SK-N-SH (cell line): ENCODE measurements around the gene CETP. TPM values are rescaled to one million over a fixed set of nuclear protein-coding genes. Genes with fewer than 3 reads are reported as not detected.

Experiments
- CTCF ChIA-PET: fragments of 300-600, 350-600 bp; formaldehyde crosslinking; extraction: SDS; loops from one replicate; lab custom pipeline; 2021; lab: Yijun Ruan, JAX
- POLR2A ChIA-PET: fragments of 350-600 bp; sonication (Branson Sonifier 250); formaldehyde crosslinking; extraction: SDS; loops from one replicate; lab custom pipeline; 2020; ENCODE audit warnings: antibody characterized with exemption, inconsistent platforms; lab: Yijun Ruan, JAX
- DNase-seq: peaks from one replicate; pipeline ENCODE4 v3.0.0; 2012
- H2AFZ ChIP-seq: fragments of 200-600 bp; sonication (generic); 2 replicates; pipeline ENCODE4 v1.8.1; 2016; ENCODE audit warnings: antibody characterized with exemption, mild to moderate bottlenecking, low read depth
- H3F3A ChIP-seq: fragments of 200-600 bp; sonication (generic); replicated peaks from 2 replicates; pipeline ENCODE3; 2016; ENCODE audit warnings: antibody characterized with exemption, mild to moderate bottlenecking; ENCODE audit not compliant: insufficient read depth
- H3K27ac ChIP-seq, 2 experiments: fragments of 200-500 bp in 1 of 2; fragments of 200-600 bp in 1 of 2; sonication (Bioruptor generic) in 1 of 2; sonication (generic), shearing (Covaris generic) in 1 of 2; 2 replicates each; pipeline versions ENCODE4 v1.5.1 to v1.6.1; 2014 to 2016; ENCODE audit warnings: low read depth in 2 of 2, inconsistent platforms in 1 of 2, low read length in 1 of 2, mild to moderate bottlenecking in 1 of 2, mixed read lengths in 1 of 2
- H3K27me3 ChIP-seq: fragments of 200-600 bp; sonication (generic), shearing (Covaris generic); 2 replicates; pipeline ENCODE4 v1.6.1; 2016; ENCODE audit warnings: mixed run types; ENCODE audit not compliant: insufficient read depth
- H3K36me3 ChIP-seq, 2 experiments: fragments of 200-500 bp in 1 of 2; fragments of 200-600 bp in 1 of 2; sonication (Bioruptor generic) in 1 of 2; sonication (generic) in 1 of 2; replicated peaks in 1 of 2; 2 replicates each; pipeline versions ENCODE3 to v1.5.1; 2014 to 2016; ENCODE audit warnings: low read length in 1 of 2, mild to moderate bottlenecking in 1 of 2; ENCODE audit not compliant: insufficient read depth in 2 of 2, control insufficient read depth in 1 of 2
- H3K4me1 ChIP-seq, 2 experiments: fragments of 200-500 bp in 1 of 2; fragments of 200-600 bp in 1 of 2; sonication (Bioruptor generic) in 1 of 2; sonication (generic), shearing (Covaris generic) in 1 of 2; 2 replicates each; pipeline versions ENCODE4 v1.5.1 to v1.6.1; 2014 to 2016; ENCODE audit warnings: low read depth in 1 of 2, low read length in 1 of 2, mixed run types in 1 of 2; ENCODE audit not compliant: insufficient read depth in 2 of 2, control insufficient read depth in 1 of 2
- H3K4me2 ChIP-seq: fragments of 200-600 bp; sonication (generic), shearing (Covaris generic); 2 replicates; pipeline ENCODE4 v1.6.1; 2017; ENCODE audit warnings: mixed run types
- H3K4me3 ChIP-seq, 2 experiments: fragments of 200-500 bp in 1 of 2; fragments of 200-600 bp in 1 of 2; sonication (Bioruptor generic) in 1 of 2; sonication (generic), shearing (Covaris generic) in 1 of 2; 2 replicates each; pipeline versions ENCODE4 v1.5.1 to v1.8.1; 2014 to 2016; ENCODE audit warnings: low read depth in 2 of 2, inconsistent platforms in 1 of 2, low read length in 1 of 2, mild to moderate bottlenecking in 1 of 2, mixed read lengths in 1 of 2, moderate library complexity in 1 of 2
- H3K79me2 ChIP-seq: fragments of 200-600 bp; sonication (generic); 2 replicates; pipeline ENCODE4 v1.8.1; 2017; ENCODE audit warnings: mild to moderate bottlenecking; ENCODE audit not compliant: insufficient read depth
- H3K9ac ChIP-seq: fragments of 200-600 bp; sonication (generic); 2 replicates; pipeline ENCODE4 v1.6.1; 2017; ENCODE audit warnings: mixed run types
- H3K9me2 ChIP-seq: fragments of 200-600 bp; sonication (generic); 2 replicates; pipeline ENCODE4 v1.6.1; 2017; ENCODE audit warnings: mixed run types
- H3K9me3 ChIP-seq: fragments of 200-600 bp; sonication (generic); 2 replicates; pipeline ENCODE4 v1.6.1; 2017; ENCODE audit warnings: mixed run types, mild to moderate bottlenecking, moderate library complexity
- H4K20me1 ChIP-seq: fragments of 200-600 bp; sonication (generic); 2 replicates; pipeline ENCODE4 v1.6.1; 2017; ENCODE audit warnings: mild to moderate bottlenecking, mixed run types; ENCODE audit not compliant: insufficient read depth
- CHD2 ChIP-seq: fragments of 150-350 bp; IDR thresholded peaks from 2 replicates; pipeline ENCODE4 v1.6.1; 2018; ENCODE audit warnings: low read length; ENCODE audit not compliant: partially characterized antibody
- ELF1 ChIP-seq: IDR thresholded peaks from 2 replicates; pipeline ENCODE4 v1.4.0; 2012
- FOXJ3 ChIP-seq: sonication (generic); formaldehyde crosslinking; IDR thresholded peaks from 2 replicates; pipeline ENCODE4 v1.5.1; 2020; ENCODE audit warnings: mild to moderate bottlenecking, missing genetic modification reagents
- GABPA ChIP-seq: IDR thresholded peaks from 2 replicates; pipeline ENCODE4 v1.4.0; 2012; ENCODE audit warnings: low read depth, mild to moderate bottlenecking
- MEF2A ChIP-seq: IDR thresholded peaks from 2 replicates; pipeline ENCODE4 v1.4.0; 2012; ENCODE audit warnings: low read depth, borderline replicate concordance
- MXI1 ChIP-seq: IDR thresholded peaks from 2 replicates; pipeline ENCODE4 v1.6.1; 2012; ENCODE audit warnings: mild to moderate bottlenecking, low read depth, low read length, improper control_type of control experiment
- NFIC ChIP-seq: IDR thresholded peaks from 2 replicates; pipeline ENCODE4 v1.4.0; 2012; ENCODE audit warnings: borderline replicate concordance
- RAD21 ChIP-seq: IDR thresholded peaks from 2 replicates; pipeline ENCODE4 v1.6.1; 2012; ENCODE audit warnings: mild to moderate bottlenecking, low read length
- RCOR1 ChIP-seq: fragments of 150-350 bp; IDR thresholded peaks from 2 replicates; pipeline ENCODE4 v1.6.1; 2017; ENCODE audit warnings: antibody characterized with exemption, low read length
- RFX5 ChIP-seq: IDR thresholded peaks from 2 replicates; pipeline ENCODE4 v1.6.1; 2012; ENCODE audit warnings: mild to moderate bottlenecking, improper control_type of control experiment, low read length
- RXRA ChIP-seq: IDR thresholded peaks from 2 replicates; pipeline ENCODE4 v1.4.0; 2012; ENCODE audit warnings: low read depth, mild to moderate bottlenecking, borderline replicate concordance
- SIN3A ChIP-seq: IDR thresholded peaks from 2 replicates; pipeline ENCODE4 v1.6.1; 2012; ENCODE audit warnings: low read depth, mild to moderate bottlenecking, low read length, moderate library complexity, borderline replicate concordance
- SMC3 ChIP-seq: IDR thresholded peaks from 2 replicates; pipeline ENCODE4 v1.6.1; 2012; ENCODE audit warnings: low read depth, low read length, improper control_type of control experiment
- TAF1 ChIP-seq: IDR thresholded peaks from 2 replicates; pipeline ENCODE4 v1.6.1; 2012; ENCODE audit warnings: low read depth, mild to moderate bottlenecking, low read length, moderate library complexity, borderline replicate concordance
- TCF12 ChIP-seq: IDR thresholded peaks from 2 replicates; pipeline ENCODE4 v1.4.0; 2012
- TEAD4 ChIP-seq: IDR thresholded peaks from 2 replicates; pipeline ENCODE4 v1.4.0; 2012; ENCODE audit warnings: mild to moderate bottlenecking, borderline replicate concordance; ENCODE audit not compliant: insufficient read depth
- USF1 ChIP-seq: IDR thresholded peaks from 2 replicates; pipeline ENCODE4 v1.4.0; 2012; ENCODE audit warnings: low read depth, borderline replicate concordance
- whole genome bisulfite sequencing: methylation state at CpG from one replicate; pipeline ENCODE4 v1.1.6; 2017; ENCODE audit warnings: low lambda C conversion rate; 5-methylcytosine and 5-hydroxymethylcytosine counted together
- polyA plus RNA-seq, 3 experiments: library from polyadenylated mRNA; depleted of rRNA; stranded (reverse); fragments of >200 nt; gene quantifications; 2 replicates each; pipeline ENCODE4 v1.2.3, GENCODE V29; 2012

CETP gene
- polyA plus RNA-seq, 1 of the 3 experiments (the other 2 are of a cell fraction), result not detected

GRCh38 chr16:56915336-56916119, 46.2 kb upstream of the CETP start (continued):
- TF ChIP-seq FOXJ3 (CRISPR knock-in tag) (no peak), GABPA (no peak)

GRCh38 chr16:56916571-56917403, 45.0 kb upstream of the CETP start:
- H4K20me1 ChIP-seq, result no peaks in the 10 kb centered on the region
- no peak overlapping the region for H3K4me2 ChIP-seq
- WGBS, result 78% methylated on average over 5 of the region's 5 CpGs
- POLR2A ChIA-PET, result no interaction called here
- no peaks in the 10 kb centered on the region for H3K27me3 ChIP-seq
- H3F3A ChIP-seq, result no peaks in the 10 kb centered on the region
- no peak overlapping the region for H2AFZ ChIP-seq
- no peaks in the 10 kb centered on the region for H3K36me3 ChIP-seq
- no peak for TF ChIP-seq CHD2
- no peak for TF ChIP-seq TAF1
- TF ChIP-seq NFIC, result no peak
- no peak for TF ChIP-seq GABPA
- no peak for TF ChIP-seq TEAD4
- no peak for TF ChIP-seq TCF12
- no peak for TF ChIP-seq RFX5
- TF ChIP-seq RCOR1, result no peak
- no peak for TF ChIP-seq RAD21
- no peak for TF ChIP-seq USF1
- TF ChIP-seq SIN3A, result no peak
- TF ChIP-seq ELF1, result no peak
- no peak for TF ChIP-seq MEF2A
- no peak for TF ChIP-seq SMC3
- TF ChIP-seq RXRA, result no peak
- TF ChIP-seq MXI1, result no peak
- H3K4me3 ChIP-seq, result no peak overlapping the region
- DNase-seq, result no peak
- H3K27ac ChIP-seq, result no peak overlapping the region
- no peaks in the 10 kb centered on the region for H3K79me2 ChIP-seq
- CTCF ChIA-PET, result no interaction called here
- no peaks in the 10 kb centered on the region for H3K9me3 ChIP-seq
- no peaks in the 10 kb centered on the region for H3K9me2 ChIP-seq
- H3K4me1 ChIP-seq, result peaks cover 0 to 7% of the 10 kb centered on the region in 2 experiments; a peak in 1 of 4 replicates
- no peak overlapping the region for H3K9ac ChIP-seq
